GM21723 (cell line): ENCODE data around the gene RBFOX2.
"Not testable (repeated sequence)": the region's sequence is repeated elsewhere in the genome, so short reads cannot be mapped to it uniquely, and the experiment has no call there.

Experiments used
- ATAC-seq: cut with Tn5 transposase; IDR thresholded peaks from one replicate; pipeline ENCODE4 v1.9.1; 2021; ENCODE audit warnings: mild to moderate bottlenecking, moderate library complexity; ENCODE audit not compliant: unreplicated experiment

Gene RBFOX2

GRCh38 chr22:35795476-35795875 is 233.1 kb downstream of the RBFOX2 start:
- no peak for ATAC-seq

GRCh38 chr22:35792506-35792905 is 236.1 kb downstream of the RBFOX2 start:
- no peak for ATAC-seq

DNA sequence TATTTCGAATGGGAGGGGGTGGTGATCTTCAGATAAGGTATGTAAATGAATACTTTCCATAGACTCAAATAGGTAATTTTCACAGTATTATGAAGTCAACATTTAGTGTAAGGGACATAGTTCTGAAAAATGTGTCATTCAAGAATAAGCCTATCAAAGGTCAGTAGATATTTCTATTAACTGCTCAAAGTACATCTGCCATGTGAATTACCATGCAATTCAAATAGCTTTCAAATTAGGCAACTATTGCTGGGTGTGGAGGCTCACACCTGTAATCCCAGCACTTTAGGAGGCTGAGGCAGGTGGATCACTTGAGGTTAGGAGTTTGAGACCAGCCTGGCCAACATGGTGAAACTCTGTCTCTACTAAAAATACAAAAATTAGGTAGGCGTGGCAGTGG is 236.8 kb downstream of the RBFOX2 start:
- not testable (repeated sequence) for ATAC-seq

- ATAC-seq: no peak
Observed at GRCh38 chr22:35785181-35785923, 243.3 kb downstream of the RBFOX2 start.

- no peak for ATAC-seq
Observed at GRCh38 chr22:35784633-35785032, 244.0 kb downstream of the RBFOX2 start.

DNA sequence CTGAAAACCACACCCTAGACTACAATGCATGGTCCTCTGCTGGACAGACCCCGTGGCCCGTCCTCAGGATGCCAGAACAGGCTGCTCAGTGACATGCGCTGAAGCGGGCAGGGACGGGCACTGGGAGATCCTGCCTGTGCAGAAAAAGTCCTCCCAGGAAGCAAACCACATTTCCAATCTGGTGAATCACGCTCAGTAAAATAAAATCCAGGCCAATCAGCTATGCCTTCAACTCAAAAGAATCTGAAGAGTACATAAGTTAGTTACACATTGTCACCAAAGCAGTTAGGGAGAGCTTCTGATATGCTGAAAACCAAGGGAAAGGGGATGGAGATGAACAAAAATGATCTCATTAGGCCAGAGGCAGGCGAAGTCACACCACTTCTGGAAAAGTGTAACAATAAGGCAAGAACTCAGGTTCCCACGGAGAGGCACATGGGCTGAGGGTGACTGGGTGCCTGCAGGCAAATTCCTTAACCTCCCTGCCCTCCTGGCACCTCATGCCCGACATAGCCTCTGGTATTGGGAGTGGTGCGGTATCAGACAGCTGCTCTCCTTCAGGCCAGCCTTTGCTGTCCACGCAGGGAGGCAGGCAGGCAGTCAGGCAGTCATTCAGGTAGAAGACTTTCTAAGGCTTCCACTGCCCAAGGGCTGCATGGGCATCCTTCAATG is 244.5 kb downstream of the RBFOX2 start:
- ATAC-seq: no peak

GRCh38 chr22:35782504-35782903 is 246.1 kb downstream of the RBFOX2 start:
- ATAC-seq: no peak

DNA sequence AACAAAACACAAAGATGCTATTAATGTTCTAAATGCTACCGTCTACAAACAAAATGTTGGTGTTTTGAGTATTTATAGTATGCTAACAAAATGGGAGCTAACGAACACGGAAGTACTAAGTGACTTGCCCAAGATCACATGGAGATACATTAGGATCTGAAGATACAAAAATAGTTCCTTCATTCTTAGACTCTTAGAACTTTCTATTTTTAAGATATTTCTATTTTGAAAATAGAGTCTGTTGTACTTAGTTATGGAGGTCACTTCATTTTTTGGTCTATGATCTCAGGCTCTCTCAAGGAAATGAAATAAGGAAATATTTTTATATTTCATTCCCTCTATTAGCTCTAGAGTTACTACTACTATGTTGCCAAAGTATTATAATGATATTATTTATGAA is 246.7 kb downstream of the RBFOX2 start:
- ATAC-seq: no peak

- ATAC-seq: no peak
Observed at GRCh38 chr22:35777335-35777975, 251.2 kb downstream of the RBFOX2 start.

- ATAC-seq: no peak
Observed at GRCh38 chr22:35775339-35775738, 253.3 kb downstream of the RBFOX2 start.

DNA sequence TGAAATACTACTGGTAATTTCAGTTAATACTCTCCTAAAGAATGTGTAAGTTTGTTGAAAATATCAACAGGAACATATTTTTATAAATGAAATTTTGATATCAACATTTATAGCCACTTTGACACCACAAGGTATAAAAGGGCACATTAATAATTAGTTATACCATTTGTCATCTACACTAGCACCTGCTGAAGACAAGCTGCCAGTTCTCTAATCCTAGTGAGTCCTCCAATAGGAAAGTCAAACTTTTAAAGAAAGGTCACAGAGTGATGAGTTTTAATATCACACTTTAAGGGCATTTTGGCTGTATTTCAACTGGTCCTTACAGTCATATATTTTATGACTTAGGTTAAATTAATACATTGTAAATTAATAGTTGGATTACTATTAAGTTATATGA is 258.6 kb downstream of the RBFOX2 start:
- no peak for ATAC-seq

DNA sequence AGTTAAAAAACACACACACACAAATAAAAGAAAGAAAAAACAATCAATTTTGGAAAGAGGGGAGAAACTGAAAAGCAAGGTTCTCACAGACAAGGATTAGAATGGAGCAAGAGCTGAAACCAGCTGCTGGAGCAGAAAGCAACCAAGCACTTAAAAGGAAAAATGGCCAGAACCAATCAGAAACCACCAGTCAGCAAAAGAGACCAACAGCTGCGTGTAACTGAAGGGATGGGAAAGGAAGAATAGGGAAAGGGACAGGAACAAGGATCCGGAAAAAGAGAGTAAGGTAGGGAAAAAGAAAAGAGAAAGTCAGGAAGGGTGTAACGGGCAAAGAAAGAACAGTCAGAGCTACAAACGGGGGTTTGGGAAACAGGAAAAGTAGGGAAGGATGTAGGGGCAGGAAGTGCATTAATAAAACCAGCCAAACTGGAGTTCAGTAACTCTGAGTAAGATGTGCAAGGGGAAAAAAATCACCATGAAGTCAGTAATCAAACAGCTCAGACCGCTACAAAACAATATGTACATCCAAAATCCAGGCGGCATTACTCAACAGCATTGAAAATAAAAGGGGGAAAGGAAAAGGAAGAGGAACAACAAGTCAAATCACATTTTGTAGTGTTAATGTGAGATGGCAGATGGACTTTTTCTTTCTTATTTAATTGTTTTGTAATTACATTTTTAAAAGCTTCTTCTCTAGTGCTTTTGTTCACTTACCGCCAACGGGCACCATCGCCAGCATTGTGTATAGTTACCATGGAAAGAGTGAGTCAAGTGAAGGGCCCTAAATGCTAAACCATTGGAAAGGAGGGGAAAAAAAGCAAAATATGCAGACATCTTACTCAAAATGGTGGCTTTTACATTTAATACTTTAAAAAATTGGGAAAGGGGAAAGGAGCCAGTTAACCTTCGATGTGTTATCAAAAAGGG is 261.7 kb downstream of the RBFOX2 start:
- ATAC-seq: no peak

- ATAC-seq: no peak
Observed at GRCh38 chr22:35761037-35761436, 267.6 kb downstream of the RBFOX2 start.

DNA sequence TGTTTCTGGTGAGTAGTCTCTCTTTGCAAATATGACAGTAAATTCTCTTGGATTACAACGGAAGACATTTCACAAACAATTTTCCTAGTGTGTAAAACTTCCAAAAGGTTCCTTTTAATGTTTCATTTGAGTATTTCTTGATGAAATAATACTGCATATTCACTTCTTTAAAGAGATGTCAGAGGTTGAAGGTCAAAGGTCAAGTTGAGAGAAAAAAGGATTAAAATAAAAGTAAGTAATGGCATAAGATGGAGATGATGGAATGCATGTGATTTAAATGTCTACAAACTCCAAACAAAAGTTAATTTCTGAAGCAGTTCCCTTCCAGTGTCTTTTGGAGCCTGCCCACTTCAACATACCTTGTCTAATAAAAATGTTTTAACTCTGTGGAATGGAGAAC is 270.2 kb downstream of the RBFOX2 start:
- ATAC-seq: no peak

GRCh38 chr22:35756722-35757121 is 271.9 kb downstream of the RBFOX2 start:
- ATAC-seq: no peak

- ATAC-seq: no peak
Observed at GRCh38 chr22:35754761-35755160, 273.9 kb downstream of the RBFOX2 start.

- ATAC-seq: no peak
Observed at GRCh38 chr22:35752863-35753189, 275.8 kb downstream of the RBFOX2 start.

DNA sequence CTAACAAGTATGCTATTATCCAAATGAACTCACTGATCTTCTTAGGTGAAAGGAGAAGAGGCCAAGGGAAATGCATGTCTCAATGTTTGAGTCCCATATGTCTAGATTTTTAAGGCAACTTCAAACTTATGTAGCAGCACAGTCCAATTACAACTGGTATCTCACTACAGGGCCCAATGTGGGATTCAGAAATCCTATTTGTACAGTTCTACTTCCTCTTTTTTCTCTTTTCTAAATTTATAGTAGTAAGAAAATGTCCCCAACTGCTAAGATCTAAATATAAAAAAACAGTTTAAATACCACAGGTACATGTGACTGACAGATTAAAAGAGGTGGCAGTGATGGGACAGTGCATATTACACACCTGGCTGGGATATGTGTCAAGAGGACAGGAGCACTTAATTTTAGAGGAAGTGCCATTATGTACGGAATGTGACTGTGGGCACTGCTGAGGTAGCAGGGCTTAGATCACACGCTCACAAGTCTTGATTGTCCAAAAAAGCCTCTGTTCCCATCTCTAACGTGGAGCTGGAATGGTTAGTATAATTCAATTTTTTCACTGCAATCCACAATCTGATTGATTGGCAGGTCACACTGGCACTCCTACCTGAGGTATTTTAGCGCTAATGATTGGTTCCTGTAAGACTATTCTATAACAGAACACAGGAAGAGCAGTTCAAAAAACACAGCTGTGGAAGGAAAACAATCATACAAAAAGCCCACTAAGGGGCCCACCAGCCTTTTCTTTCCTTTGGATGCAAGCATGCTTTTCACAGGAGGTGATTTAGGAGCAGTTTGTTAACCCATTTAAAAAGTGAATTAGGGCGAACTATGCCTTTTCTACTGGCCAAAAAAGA is 276.4 kb downstream of the RBFOX2 start:
- ATAC-seq: no peak

DNA sequence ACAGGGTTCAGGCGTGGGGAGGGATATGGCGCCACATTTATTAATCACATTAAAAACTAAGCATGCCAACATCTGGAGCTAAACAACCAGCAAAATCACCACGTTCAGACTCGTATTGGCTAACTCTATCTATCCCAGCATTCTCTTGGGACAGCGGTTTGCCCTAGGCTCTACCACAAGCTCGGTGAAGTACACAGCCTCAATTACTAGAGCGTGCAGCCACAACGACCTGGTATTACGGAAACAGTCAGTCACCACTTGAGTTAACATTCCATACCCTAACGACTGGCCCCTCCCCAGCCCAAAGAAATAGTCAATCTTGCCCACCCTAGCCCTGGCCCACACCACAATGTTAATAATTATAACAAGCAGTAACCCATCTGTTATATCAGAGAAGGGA is 278.8 kb downstream of the RBFOX2 start:
- ATAC-seq: no peak
